Type B pancreatic cell (in vitro differentiated cells): ENCODE data around the gene CACNA1C. TPM values are rescaled to one million over a fixed set of nuclear protein-coding genes. Genes with fewer than 3 reads are reported as not detected.
A peak's percentile ranks its signal among the peaks of the same experiment; 100 is the strongest.

ENCODE experiments used
- DNase-seq: peaks from one replicate; pipeline ENCODE4 v3.0.0; 2021; ENCODE audit warnings: mixed read lengths; ENCODE audit not compliant: unreplicated experiment; ENCODE audit errors: extremely low spot score
- H3K27ac Mint-ChIP-seq: 2 replicates; pipeline ENCODE4 v1.8.0; 2021; ENCODE audit warnings: mild to moderate bottlenecking, mixed read lengths
- H3K27me3 Mint-ChIP-seq: 2 replicates; pipeline ENCODE4 v1.8.0; 2021; ENCODE audit warnings: mixed read lengths
- H3K36me3 Mint-ChIP-seq: 2 replicates; pipeline ENCODE4 v1.8.0; 2021; ENCODE audit warnings: mixed read lengths
- H3K4me1 Mint-ChIP-seq: one replicate; pipeline ENCODE4 v1.8.0; 2021; ENCODE audit warnings: mixed read lengths; ENCODE audit not compliant: unreplicated experiment
- H3K4me3 Mint-ChIP-seq: 2 replicates; pipeline ENCODE4 v1.8.0; 2021; ENCODE audit warnings: mild to moderate bottlenecking, mixed read lengths
- H3K9me3 Mint-ChIP-seq: 2 replicates; pipeline ENCODE4 v1.8.0; 2021; ENCODE audit warnings: mixed read lengths
- CTCF ChIP-seq: fragments of 200-600 bp; sonication (generic); conservative IDR thresholded peaks from 2 replicates; pipeline ENCODE4 v1.5.0; 2021; ENCODE audit warnings: antibody characterized with exemption, mild to moderate bottlenecking
- total RNA-seq: library from RNA; stranded (reverse); gene quantifications from 2 replicates; pipeline ENCODE4 v1.2.1, GENCODE V29; 2021; ENCODE audit warnings: low replicate concordance

The CACNA1C gene
- total RNA-seq, 1 donor from 2014 or later: 14.3 TPM

DNA sequence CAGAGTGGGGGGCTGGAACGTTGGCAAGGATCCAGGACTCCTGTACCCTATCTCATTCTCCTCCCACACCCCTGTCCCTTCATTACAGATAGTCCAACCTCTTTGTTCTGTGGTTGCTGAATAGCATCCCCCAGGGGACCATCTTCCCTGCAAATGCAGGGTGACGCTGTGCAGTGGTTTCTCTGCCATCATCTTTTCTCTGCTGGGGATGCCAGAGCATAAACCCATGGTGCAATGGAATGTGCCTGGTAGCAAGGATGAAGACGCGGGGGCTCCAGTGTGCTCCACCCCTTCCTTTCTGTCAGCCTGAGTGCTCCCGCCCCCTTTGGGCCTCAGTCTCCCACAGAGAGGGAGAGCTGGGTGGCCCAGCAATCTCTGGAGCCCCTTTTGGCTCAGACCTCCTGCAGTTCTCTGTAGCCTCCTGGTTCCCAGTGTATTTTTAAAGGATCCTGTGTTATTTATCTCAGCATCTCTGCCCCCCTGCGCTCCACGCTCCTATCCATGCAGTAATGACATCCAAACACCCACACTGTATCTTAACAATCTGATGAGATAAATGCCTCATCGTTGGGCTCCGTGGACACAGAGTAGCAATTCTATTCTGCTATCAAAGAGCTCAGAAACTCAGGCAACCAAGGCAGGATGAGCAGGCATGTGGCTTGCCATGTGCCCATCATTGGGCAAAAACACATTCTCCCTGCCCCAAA lies 212.8 kb downstream of the CACNA1C start:
- Mint-ChIP-seq H3K27ac (no peak overlapping the region), H3K27me3 (peaks cover 25% of the 10 kb centered on the region), H3K4me1 (peaks cover 11% of the 10 kb centered on the region)

DNA sequence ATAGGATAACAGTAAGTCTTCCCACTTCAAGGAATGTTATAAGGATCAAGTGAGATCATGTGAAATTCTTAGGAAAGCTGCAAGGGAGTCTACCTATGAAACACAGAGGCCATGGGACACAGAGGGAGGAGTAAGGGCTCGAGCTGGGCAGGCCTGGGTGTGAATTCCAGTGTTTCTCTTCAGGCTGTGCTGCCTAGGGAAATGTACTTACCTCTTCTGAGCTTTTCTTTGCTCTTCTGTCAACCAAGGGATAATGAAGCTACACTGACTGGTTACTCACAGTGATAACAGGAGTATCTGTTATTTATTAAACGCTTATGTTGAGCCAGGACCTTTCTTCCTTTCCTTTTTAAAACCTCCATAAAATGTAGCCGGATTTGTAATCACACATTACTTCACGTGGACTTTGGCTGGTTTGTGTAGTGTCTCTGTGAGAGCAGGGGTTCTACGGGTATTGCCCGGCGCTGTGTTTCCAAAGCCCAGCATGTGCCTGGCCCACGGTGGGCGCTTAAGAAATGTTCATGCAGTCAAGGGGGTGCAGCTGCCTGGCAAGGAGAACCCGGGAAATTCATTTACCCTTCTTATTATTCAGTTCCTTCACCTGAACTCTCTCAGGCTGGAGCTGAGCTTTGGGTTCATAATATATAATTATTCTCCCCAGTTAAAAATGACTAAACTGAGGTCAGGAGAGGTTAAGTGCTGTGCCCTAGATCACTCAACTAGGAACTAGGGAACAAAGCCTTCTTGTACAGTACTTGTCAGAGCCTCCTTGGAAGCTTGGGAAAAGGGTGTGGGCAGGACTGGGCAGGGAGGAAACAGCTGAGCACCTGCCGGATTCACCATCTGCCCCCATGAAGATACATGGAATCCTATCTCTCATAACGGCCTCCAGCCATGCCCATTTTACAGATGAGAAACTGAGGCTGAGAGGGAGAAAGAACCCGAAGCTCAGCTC lies 214.2 kb downstream of the CACNA1C start:
- Mint-ChIP-seq H3K4me3 (no peak overlapping the region), H3K27me3 (peaks cover 25% of the 10 kb centered on the region), H3K27ac (no peak overlapping the region), H3K36me3 (peaks cover 3% of the 10 kb centered on the region), H3K4me1 (peaks cover 11% of the 10 kb centered on the region), H3K9me3 (no peaks in the 10 kb centered on the region)
- no peak for TF ChIP-seq CTCF
- no peak for DNase-seq

More for the DNA sequence above, 212.8 kb downstream of the CACNA1C start:
- DNase-seq: no peak
- Mint-ChIP-seq H3K9me3 (no peaks in the 10 kb centered on the region), H3K36me3 (peaks cover 3% of the 10 kb centered on the region), H3K4me3 (no peak overlapping the region)
- no peak for TF ChIP-seq CTCF

DNA sequence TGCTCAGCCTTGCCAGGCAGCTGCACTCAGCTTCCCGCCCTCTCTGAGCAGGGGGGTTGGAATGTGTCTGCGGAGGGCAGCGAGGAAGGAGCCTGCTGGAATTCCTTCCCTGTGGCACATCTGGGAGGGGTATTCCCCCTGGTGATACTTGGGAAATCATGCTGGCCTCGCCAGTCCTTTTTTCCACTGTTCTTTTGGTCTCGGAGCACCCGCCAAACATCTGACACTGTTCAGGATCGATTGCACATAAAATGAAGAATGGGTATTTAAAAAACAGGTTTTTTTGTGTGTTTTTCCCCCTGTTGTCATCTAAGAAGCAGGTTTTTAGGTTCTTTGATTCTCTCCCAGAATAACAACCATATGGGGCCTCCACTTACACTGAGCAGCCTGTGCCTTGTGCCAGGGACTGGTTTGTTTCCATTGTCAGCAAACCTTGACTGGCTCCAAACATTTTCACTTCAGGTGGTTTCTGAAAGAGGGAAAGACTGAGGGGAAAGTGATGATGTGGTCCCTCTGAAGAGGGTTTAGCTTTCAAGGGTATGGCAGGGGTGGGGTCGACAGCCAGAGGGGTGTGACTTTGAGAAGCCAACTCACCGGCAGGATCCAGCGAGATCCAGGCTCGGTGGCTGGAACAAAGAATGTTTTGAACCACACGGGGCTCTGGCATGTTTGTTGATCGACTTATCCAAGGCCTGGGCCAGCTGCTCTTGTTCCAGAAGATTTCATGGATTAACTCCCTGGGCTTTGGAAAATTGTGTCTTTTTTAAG lies 215.1 kb downstream of the CACNA1C start:
- TF ChIP-seq CTCF: no peak
- Mint-ChIP-seq H3K4me1 (peaks cover 16% of the 10 kb centered on the region), H3K4me3 (no peak overlapping the region), H3K9me3 (no peaks in the 10 kb centered on the region), H3K27ac (no peak overlapping the region), H3K36me3 (peaks cover 3% of the 10 kb centered on the region), H3K27me3 (peaks cover 28% of the 10 kb centered on the region)
- DNase-seq: no peak

- Mint-ChIP-seq H3K27ac (peak overlapping the region; percentile 1), H3K36me3 (peaks cover 3% of the 10 kb centered on the region), H3K4me1 (peaks cover 16% of the 10 kb centered on the region), H3K9me3 (no peaks in the 10 kb centered on the region), H3K4me3 (no peak overlapping the region), H3K27me3 (peaks cover 31% of the 10 kb centered on the region)
- TF ChIP-seq CTCF: no peak
- DNase-seq: no peak
Measured at GRCh38 chr12:2268471-2269286, 215.9 kb downstream of the CACNA1C start.

- Mint-ChIP-seq H3K4me1 (peaks cover 6% of the 10 kb centered on the region), H3K36me3 (peaks cover 3% of the 10 kb centered on the region), H3K4me3 (no peak overlapping the region), H3K27me3 (peaks cover 26% of the 10 kb centered on the region), H3K9me3 (no peaks in the 10 kb centered on the region), H3K27ac (no peak overlapping the region)
- no peak for TF ChIP-seq CTCF
- no peak for DNase-seq
Measured at GRCh38 chr12:2270846-2271245, 218.1 kb downstream of the CACNA1C start.
